ENCODE measurements around the gene MINDY3. TPM values are rescaled to one million over a fixed set of nuclear protein-coding genes. Genes with fewer than 3 reads are reported as not detected.

MINDY3 gene
- total and polyA plus RNA-seq, 2 donors from 2014 or later: 22.2 to 31.5 TPM

GRCh38 chr10:15871823-15872222 is 11.5 kb upstream of the MINDY3 start:
- Histone ChIP-seq H3K36me3 (ENCODE audit: control insufficient read depth in 2 of 3, insufficient read depth in 3 of 3, low read length in 3 of 3) (no peaks in the 10 kb centered on the region), H3K9ac (ENCODE audit: low read length in 3 of 3) (no peak overlapping the region), H3K4me3 (ENCODE audit: low read length in 3 of 3) (no peak overlapping the region), H3K27me3 (ENCODE audit: control insufficient read depth, insufficient read depth, low read length) (peaks cover 9% of the 10 kb centered on the region), H3K9me3 (ENCODE audit: control insufficient read depth in 2 of 3, insufficient read depth in 1 of 3, low read length in 3 of 3) (no peaks in the 10 kb centered on the region), H3K4me1 (ENCODE audit: control insufficient read depth in 2 of 3, insufficient read depth in 2 of 3, low read depth in 1 of 3, low read length in 3 of 3) (no peaks in the 10 kb centered on the region), H3K27ac (ENCODE audit: low read depth in 2 of 2, low read length in 2 of 2) (no peak overlapping the region)
- FAIRE-seq: no peak
- no peak for DNase-seq
- no peak for TF ChIP-seq CTCF (IDR thresholded peaks at IDR 0.05; ENCODE audit: borderline replicate concordance, extremely low read depth, insufficient read depth)
- intact Hi-C loops (cut with DNase I): no loop called here

- no peak for FAIRE-seq
- H3K27me3 ChIP-seq (ENCODE audit: control insufficient read depth, insufficient read depth, low read length): peaks cover 9% of the 10 kb centered on the region
- H3K9me3 ChIP-seq (ENCODE audit: control insufficient read depth in 2 of 3, insufficient read depth in 1 of 3, low read length in 3 of 3): no peaks in the 10 kb centered on the region
- H3K4me3 ChIP-seq (ENCODE audit: low read length in 3 of 3): no peak overlapping the region
- H3K9ac ChIP-seq (ENCODE audit: low read length in 3 of 3): no peak overlapping the region
- intact Hi-C loops (cut with DNase I): no loop called here
- DNase-seq: no peak
- no peaks in the 10 kb centered on the region for H3K36me3 ChIP-seq (ENCODE audit: control insufficient read depth in 2 of 3, insufficient read depth in 3 of 3, low read length in 3 of 3)
- H3K27ac ChIP-seq (ENCODE audit: low read depth in 2 of 2, low read length in 2 of 2): no peak overlapping the region
- no peak for TF ChIP-seq CTCF (IDR thresholded peaks at IDR 0.05; ENCODE audit: borderline replicate concordance, extremely low read depth, insufficient read depth)
- H3K4me1 ChIP-seq (ENCODE audit: control insufficient read depth in 2 of 3, insufficient read depth in 2 of 3, low read depth in 1 of 3, low read length in 3 of 3): no peaks in the 10 kb centered on the region
Measured at GRCh38 chr10:15869935-15870334, 9.6 kb upstream of the MINDY3 start.

- TF ChIP-seq CTCF (IDR thresholded peaks at IDR 0.05; ENCODE audit: borderline replicate concordance, extremely low read depth, insufficient read depth): no peak
- Histone ChIP-seq H3K9ac (ENCODE audit: low read length in 3 of 3) (no peak overlapping the region), H3K9me3 (ENCODE audit: control insufficient read depth in 2 of 3, insufficient read depth in 1 of 3, low read length in 3 of 3) (no peaks in the 10 kb centered on the region), H3K4me1 (ENCODE audit: control insufficient read depth in 2 of 3, insufficient read depth in 2 of 3, low read depth in 1 of 3, low read length in 3 of 3) (no peaks in the 10 kb centered on the region), H3K4me3 (ENCODE audit: low read length in 3 of 3) (no peak overlapping the region), H3K36me3 (ENCODE audit: control insufficient read depth in 2 of 3, insufficient read depth in 3 of 3, low read length in 3 of 3) (no peaks in the 10 kb centered on the region), H3K27ac (ENCODE audit: low read depth in 2 of 2, low read length in 2 of 2) (no peak overlapping the region), H3K27me3 (ENCODE audit: control insufficient read depth, insufficient read depth, low read length) (peaks cover 9% of the 10 kb centered on the region)
- FAIRE-seq (no peak), DNase-seq (no peak)
- intact Hi-C loops (cut with DNase I): no loop called here
Measured at GRCh38 chr10:15868006-15868405, 7.7 kb upstream of the MINDY3 start.

GRCh38 chr10:15865304-15865703 is 5.0 kb upstream of the MINDY3 start:
- FAIRE-seq (no peak), DNase-seq (no peak)
- Histone ChIP-seq H3K27ac (ENCODE audit: low read depth in 2 of 2, low read length in 2 of 2) (no peak overlapping the region), H3K4me3 (ENCODE audit: low read length in 3 of 3) (no peak overlapping the region), H3K4me1 (ENCODE audit: control insufficient read depth in 2 of 3, insufficient read depth in 2 of 3, low read depth in 1 of 3, low read length in 3 of 3) (peaks cover 0 to 4% (median 0%) of the 10 kb centered on the region in 3 donors), H3K27me3 (ENCODE audit: control insufficient read depth, insufficient read depth, low read length) (peaks cover 9% of the 10 kb centered on the region), H3K9me3 (ENCODE audit: control insufficient read depth in 2 of 3, insufficient read depth in 1 of 3, low read length in 3 of 3) (no peaks in the 10 kb centered on the region), H3K9ac (ENCODE audit: low read length in 3 of 3) (no peak overlapping the region), H3K36me3 (ENCODE audit: control insufficient read depth in 2 of 3, insufficient read depth in 3 of 3, low read length in 3 of 3) (no peaks in the 10 kb centered on the region)
- intact Hi-C loops (cut with DNase I): no loop called here
- no peak for TF ChIP-seq CTCF (IDR thresholded peaks at IDR 0.05; ENCODE audit: borderline replicate concordance, extremely low read depth, insufficient read depth)
